NCI-H526 treated with DMSO at 0.1 percent for 48 hours (cell line): ENCODE results near the gene GMDS.

ENCODE experiments used
- DNase-seq: peaks from one replicate; lab custom pipeline; 2025; lab: John Stamatoyannopoulos, UW

Gene GMDS

GRCh38 chr6:2205396-2205795 is 40.0 kb downstream of the GMDS start:
- DNase-seq: no peak

- no peak for DNase-seq
Measured at GRCh38 chr6:2204272-2204671, 41.1 kb downstream of the GMDS start.

- DNase-seq: no peak
Measured at GRCh38 chr6:2203264-2203663, 42.1 kb downstream of the GMDS start.

DNA sequence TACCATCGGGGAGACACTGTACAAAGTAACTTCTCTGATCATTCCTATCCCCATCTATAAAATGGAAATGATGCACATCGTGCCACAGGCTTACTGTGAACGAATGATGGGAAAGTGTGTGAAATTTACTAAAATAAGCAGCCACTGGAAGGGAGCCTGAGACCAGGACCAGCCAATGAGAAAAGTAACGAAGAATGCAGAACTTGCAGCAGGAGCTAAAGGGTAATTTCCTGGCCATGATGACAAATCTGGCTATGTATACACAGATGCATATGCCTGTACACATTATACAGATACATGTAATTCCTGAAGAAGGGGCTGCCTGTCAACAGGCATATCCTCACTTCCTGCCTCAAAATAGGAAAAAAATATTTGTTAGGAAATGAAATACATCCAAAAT is 47.4 kb downstream of the GMDS start:
- no peak for DNase-seq

DNA sequence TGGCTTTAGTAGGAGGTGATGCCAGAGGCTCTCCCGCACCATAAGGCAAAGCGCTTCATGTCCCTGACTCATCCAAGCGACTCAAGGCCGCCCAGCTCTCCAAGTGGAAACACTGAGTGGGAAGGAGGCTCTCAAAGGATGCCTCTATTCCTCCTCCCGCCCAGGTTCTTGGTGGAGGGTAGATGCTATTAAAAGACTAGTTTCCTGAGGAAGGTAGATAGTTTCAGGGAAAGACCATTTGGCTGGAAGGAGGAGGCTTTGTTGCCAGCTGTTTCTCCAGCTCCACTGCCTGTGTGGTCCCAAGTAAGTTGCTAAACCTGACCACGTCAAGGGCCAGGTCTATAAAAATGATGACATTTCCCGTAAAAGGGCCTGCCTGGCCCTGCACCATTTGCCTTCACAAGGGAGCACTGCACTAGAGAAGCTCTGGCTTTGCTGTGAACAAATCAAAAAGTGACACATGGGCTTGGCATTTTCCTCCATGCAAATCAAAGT is 48.2 kb downstream of the GMDS start:
- no peak for DNase-seq

DNA sequence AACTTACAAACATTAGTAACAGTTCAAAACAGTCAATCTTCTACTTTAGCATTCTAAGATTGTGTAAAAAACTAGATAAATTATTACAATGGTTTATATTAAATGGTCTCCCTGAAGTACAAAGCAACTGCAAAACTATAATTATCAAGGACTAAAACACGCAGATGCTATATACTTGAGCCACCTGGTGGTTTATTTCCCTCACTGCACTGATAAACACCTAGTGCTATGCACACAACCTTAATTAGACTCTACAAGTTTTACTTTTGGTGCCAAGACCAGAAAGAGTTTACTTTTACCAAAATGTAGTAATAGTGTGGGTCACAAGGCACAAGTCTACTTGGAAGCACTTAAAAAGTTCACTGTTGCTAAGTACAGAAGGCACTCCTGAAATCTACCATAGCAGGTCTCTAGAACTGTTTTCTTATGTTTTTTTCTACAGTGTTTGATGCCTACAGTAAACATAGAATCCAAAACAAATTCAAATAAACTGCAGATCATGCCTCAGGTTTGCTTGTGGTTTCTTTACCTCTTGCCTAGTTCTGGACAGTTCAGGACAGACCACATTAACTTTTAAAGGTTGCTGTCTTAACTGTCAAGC is 49.2 kb downstream of the GMDS start:
- peak; percentile 28 for DNase-seq

GRCh38 chr6:2194643-2195042 is 50.8 kb downstream of the GMDS start:
- DNase-seq: peak; percentile 6

GRCh38 chr6:2193931-2194330 is 51.5 kb downstream of the GMDS start:
- no peak for DNase-seq

DNA sequence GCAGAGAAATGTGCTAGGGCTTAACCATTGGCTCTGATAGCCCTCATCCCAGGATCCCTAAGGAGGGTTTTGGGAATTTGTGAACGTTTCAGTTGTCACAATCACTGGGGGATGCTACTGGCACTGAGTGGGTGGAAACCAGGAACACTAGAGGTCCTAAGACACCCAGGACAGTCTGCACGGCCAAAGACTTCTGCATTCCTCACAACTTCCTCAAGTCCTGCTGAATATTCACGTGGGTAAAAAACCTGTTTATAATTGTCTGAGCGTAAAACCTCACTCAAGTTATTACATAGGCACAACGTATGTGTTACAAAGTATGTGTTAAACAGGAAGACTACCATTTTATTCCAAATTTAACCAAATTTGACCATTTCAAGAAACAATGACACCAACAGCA is 52.4 kb downstream of the GMDS start:
- DNase-seq: no peak

- no peak for DNase-seq
Measured at GRCh38 chr6:2191390-2191740, 54.0 kb downstream of the GMDS start.

DNA sequence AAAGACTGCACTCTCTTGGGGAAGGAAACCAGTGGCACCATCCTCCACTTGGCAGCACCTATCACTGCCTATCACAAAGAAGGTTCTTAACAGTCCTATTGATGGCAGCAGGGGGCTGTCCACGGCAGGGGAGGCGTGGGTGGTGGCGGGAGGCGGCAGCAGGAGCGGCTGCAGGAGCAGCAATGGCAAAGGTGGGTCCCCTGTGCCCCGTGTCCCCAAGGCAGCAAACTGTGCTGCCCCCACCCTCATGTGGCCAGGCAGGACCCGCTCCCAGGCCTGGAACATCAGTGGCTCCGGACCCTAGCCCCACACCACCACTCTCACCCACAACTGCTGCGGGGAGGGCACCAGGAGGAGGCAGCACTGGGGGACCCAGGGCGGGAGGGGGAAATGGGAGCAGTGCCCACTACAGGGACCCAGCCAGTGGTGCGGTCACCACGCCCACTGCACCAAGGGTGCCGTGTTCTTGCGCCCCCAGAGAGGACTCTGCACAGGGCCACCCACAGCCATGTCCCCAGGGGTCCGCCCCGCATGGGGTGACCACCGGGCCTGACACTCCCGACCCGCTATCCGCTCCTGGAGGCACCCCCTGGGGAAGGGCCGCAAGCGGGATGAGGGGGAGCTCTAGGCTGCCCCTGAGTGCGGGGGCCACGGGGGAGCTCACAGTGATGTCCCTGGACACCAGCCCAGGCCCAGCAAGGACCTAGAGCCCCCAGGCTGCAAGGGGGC is 54.6 kb downstream of the GMDS start:
- no peak for DNase-seq

- no peak for DNase-seq
Measured at GRCh38 chr6:2188856-2189384, 56.5 kb downstream of the GMDS start.

DNA sequence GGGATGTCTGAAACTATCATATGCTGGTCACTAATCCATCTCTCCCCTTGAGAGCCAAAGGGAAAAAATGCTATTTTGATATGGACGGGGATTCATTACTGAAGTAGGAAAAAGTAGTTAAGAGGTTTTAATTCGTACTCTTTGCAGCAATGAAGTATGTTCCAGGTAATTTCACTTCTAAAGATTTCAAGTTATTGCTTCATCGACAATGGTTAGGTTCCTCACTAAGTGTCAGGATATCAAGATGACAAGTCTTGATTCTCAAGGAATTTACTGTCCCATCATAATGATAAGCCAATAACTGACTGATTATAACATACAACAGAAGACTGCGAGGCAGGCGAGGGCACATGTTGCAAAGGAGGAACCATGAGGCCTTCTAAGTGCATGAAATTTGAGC is 57.0 kb downstream of the GMDS start:
- DNase-seq: no peak

DNA sequence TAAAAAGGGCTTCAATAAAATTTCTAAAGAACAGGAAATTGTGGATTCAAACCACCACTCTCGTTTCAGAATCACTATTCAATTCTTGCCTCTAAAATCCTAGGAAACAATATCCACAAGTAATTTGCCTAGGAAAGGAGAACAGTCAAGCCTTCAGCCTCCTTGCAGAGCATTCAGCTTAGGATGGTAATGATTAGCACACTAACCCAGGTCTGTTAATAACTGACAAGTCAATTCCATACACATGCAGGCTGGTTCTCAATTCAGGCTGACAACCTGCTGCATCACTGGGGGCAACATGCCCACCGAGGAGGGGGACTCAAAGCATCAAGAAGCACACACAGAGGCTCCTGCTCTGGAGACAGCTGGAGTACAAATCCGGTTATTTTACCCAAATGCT is 57.6 kb downstream of the GMDS start:
- no peak for DNase-seq

DNA sequence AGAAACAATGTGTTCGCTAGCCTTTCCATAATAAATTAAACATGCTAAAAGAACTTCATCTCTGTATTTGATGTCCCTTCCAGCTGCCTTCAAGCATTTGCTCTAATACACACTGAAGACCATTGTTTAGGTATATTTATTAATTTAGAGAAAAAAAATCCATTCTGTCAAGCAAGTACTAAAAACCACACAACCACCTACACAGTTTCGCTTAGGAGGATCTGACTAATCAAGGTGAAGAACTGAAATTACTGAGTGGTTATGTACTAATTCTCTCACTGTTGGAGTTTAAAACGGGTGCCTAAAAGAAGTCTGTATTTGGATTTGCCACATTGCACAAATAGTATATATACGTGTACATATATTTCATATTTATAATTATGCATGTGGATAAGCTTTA is 58.9 kb downstream of the GMDS start:
- DNase-seq: no peak

- DNase-seq: no peak
Measured at GRCh38 chr6:2185466-2185865, 59.9 kb downstream of the GMDS start.

GRCh38 chr6:2184700-2185455 is 60.5 kb downstream of the GMDS start:
- DNase-seq: no peak

DNA sequence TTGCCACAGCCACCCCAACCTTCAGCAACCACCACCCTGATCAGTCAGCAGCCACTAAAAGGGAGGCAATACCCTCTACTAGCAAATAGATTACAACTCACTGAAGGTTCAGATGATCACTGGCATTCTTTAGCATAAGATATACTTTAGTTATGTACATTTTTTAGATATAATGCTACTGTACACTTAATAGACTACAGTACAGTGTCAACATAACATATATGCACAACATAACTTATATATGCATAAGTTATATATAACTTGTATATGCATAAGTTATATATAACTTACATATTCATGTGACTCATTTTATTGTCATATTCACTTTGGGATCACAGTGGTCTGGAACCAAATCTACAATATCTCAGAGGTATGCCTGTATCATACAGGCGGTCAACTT is 61.7 kb downstream of the GMDS start:
- no peak for DNase-seq

DNA sequence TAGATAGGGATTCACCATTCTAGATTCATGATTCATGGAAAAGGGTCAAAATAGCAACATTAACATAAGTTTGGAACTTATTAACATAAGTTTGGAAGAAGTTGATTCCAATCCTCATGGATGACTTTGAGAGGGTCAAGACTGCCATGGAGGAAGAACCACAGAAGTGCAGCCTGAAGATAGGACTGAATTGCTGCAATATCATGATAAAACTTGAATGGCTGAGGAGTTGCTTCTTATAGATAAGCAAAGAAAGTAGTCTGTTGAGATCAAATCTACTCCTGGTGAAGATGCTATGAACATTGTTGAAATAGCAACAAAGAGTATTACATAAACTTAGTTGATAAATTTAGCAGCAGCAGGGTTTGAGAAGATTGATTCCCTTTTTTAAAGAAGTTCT is 62.2 kb downstream of the GMDS start:
- DNase-seq: no peak

GRCh38 chr6:2182251-2182650 is 63.2 kb downstream of the GMDS start:
- DNase-seq: no peak

DNA sequence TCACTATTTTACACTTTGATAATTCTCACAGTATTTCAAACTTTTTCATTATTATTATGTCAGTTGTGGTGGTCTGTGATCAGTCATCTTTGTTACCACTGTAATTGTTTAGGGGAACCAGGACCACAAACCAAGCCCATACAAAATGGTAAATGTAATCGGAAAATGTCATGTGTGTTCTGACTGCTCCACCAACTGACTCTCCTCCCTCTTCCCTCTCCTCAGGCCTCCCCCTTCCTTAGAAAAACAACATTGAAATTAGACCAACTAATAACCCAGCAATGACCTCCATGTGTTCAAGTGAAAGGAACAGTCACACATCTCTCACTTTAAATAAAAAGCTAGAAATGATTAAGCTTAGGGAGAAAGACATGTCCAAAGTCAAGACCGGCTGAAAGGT is 63.8 kb downstream of the GMDS start:
- DNase-seq: no peak

DNA sequence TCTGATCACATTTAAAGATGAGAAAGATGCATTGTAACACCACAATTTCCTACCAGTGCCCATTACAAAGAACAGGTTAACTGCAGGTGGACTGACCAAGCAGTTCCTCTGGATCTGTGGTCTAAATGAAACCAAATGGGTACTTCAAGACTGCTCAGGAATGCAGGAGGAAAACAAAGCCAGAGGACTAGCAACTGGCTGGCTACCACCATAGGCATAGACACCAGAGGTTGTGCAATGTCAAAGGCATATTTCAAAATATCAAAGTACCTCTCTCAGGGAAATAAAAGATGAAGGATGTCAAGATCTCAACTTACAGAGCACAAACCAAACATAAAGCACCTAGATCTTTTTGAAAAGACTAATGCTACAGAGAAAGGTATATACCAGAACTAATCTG is 65.5 kb downstream of the GMDS start:
- no peak for DNase-seq

DNA sequence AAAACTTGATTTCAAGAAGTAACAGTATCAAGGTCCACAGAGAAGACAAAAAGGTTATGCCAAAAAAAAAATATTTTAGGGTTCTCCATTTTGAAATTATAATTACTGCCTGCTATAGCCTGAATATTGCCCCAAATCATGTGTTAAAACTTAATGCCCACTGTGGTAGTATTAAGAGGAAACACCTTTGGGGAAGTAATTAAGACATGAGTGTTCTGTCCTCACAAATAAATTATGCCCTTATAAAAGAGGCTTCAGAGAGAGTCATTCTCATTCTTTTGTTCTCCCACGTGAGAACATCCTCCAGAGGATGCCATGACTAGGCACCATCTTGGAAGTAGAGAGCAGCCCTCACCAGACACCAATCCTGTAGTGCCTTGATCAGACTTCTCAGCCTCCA is 66.2 kb downstream of the GMDS start:
- DNase-seq: no peak
